GM12892 (cell line): Measurements from ENCODE around the gene GABRB2.

Experiments
- POLR2A ChIP-seq: IDR thresholded peaks from 2 replicates; pipeline ENCODE4 v1.6.1; 2011; ENCODE audit warnings: low read depth, low read length, control low read depth
- POLR2AphosphoS5 ChIP-seq: IDR thresholded peaks from 2 replicates; pipeline ENCODE4 v1.6.1; 2011; ENCODE audit warnings: low read depth, low read length, control low read depth
- TAF1 ChIP-seq: IDR thresholded peaks from 2 replicates; pipeline ENCODE4 v1.6.1; 2011; ENCODE audit warnings: low read depth, mild to moderate bottlenecking, control low read depth, low read length, borderline replicate concordance

DNA sequence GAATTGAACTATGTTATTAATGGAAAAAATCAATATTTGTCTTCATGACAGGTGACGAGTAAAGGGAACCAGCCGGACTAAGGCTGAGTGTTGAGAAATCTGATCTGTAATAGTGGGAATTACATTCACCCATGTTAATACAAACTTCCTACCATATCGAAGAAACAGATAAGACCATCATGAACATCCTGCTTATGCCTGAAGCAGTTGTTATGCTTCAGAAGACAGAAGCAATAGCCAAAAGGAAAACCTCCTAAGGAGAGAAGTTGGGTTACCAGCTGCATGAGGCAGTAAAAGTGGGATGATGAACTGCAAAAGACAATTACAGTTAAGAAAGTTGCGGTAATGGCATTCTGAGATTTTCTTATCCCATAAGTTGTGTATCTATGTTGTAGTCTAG is 281.5 kb downstream of the GABRB2 start:
- TF ChIP-seq POLR2A (no peak), POLR2AphosphoS5 (no peak), TAF1 (no peak)
